Muscle layer of duodenum (tissue), 2 donors: Measurements from ENCODE around the gene DNAH6.

Source experiments
- H3K27ac ChIP-seq: one replicate; pipeline ENCODE4 v1.7.0; 2013; ENCODE audit warnings: mild to moderate bottlenecking, low read length
- H3K27me3 ChIP-seq: one replicate; pipeline ENCODE4 v1.7.0; 2013; ENCODE audit warnings: low read depth, mild to moderate bottlenecking, control low read depth, low read length
- H3K36me3 ChIP-seq, 2 donors: one replicate each; pipeline ENCODE4 v1.7.0; 2013; ENCODE audit warnings: low read length in 2 of 2, control low read depth in 1 of 2, mild to moderate bottlenecking in 1 of 2; ENCODE audit not compliant: insufficient read depth in 2 of 2, control insufficient read depth in 1 of 2
- H3K4me1 ChIP-seq, 2 donors: one replicate each; pipeline ENCODE4 v1.7.0; 2013; ENCODE audit warnings: low read length in 2 of 2, mild to moderate bottlenecking in 2 of 2, control low read depth in 1 of 2, moderate library complexity in 1 of 2; ENCODE audit not compliant: insufficient read depth in 2 of 2, control insufficient read depth in 1 of 2
- H3K4me3 ChIP-seq, 2 donors: one replicate each; pipeline ENCODE4 v1.7.0; 2013; ENCODE audit warnings: low read length in 2 of 2, low read depth in 1 of 2, mild to moderate bottlenecking in 1 of 2
- H3K9me3 ChIP-seq, 2 donors: one replicate each; pipeline ENCODE4 v1.7.0; 2013; ENCODE audit warnings: low read length in 2 of 2, control low read depth in 1 of 2, mild to moderate bottlenecking in 1 of 2; ENCODE audit not compliant: control insufficient read depth in 1 of 2
- donor health status: healthy.

Gene DNAH6

GRCh38 chr2:84631985-84632384, 115.7 kb downstream of the DNAH6 start:
- H3K27ac ChIP-seq = no peak overlapping the region
- no peaks in the 10 kb centered on the region for H3K4me1 ChIP-seq
- no peaks in the 10 kb centered on the region for H3K9me3 ChIP-seq
- no peaks in the 10 kb centered on the region for H3K36me3 ChIP-seq
- no peaks in the 10 kb centered on the region for H3K27me3 ChIP-seq
- no peak overlapping the region for H3K4me3 ChIP-seq

DNA sequence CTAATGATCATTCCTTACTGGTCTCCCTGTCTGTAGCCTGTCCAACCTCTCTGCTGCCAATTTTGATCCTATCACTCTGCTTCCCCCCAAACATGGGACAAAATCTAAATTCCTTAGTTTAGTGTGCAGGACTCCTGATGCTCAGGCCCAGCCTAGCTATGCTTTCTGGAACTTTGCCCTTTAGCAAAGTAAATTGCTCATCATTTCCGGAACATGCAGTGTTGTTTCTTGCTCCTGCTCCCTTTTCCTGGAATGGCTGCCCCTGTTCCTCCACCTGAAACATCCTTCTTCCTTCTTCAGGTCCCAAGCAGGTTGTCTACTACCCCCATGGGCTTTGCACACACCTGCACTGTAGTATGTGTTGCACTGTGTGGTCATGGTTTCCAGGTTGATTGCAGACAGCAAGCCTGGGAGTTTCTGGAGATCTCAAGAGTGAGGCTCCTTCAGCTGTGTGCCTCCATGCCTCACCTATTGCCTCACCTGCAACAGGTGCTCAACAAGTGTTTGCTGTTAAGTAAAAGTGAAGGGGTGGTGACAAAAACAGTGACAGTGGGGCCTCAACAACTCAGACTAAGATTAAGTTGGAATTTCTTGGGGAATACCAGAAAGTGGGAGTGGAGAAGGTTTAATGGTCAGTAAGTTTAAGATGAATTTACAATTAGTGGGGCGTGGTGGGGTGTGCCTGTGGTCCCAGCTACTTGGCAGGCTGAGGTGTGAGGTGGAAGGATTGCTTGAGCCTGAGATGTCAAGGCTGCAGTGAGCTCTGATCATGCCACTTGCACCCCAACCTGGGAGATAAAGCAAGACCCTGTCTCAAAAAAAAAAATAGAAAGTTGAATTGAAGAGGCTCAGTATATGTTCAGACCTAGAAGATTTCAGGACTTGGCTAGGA, 120.0 kb downstream of the DNAH6 start:
- H3K27ac ChIP-seq = no peak overlapping the region
- H3K9me3 ChIP-seq = no peaks in the 10 kb centered on the region
- no peaks in the 10 kb centered on the region for H3K36me3 ChIP-seq
- H3K4me3 ChIP-seq = no peak overlapping the region
- H3K4me1 ChIP-seq = no peaks in the 10 kb centered on the region
- H3K27me3 ChIP-seq = no peaks in the 10 kb centered on the region

DNA sequence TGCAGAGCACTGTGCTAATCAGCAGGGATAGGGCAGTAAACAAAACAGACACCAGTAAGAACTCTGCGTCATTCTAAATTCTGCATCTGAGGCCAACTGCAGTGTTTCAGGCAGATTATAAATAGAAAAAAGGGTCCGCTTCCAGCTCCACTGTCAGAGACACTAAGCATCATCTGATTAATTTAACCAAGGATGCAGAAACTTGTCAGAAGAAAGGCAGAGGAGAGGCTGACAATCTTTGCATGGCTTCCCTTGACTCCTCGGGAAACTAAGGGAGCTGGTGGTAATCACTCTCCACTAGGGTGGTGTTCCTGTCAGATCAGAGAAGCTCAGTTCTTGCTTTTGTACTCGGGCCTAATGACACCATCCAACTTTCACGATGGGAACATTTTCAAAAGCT, 123.5 kb downstream of the DNAH6 start:
- H3K27me3 ChIP-seq = no peaks in the 10 kb centered on the region
- H3K27ac ChIP-seq = no peak overlapping the region
- H3K4me3 ChIP-seq = no peak overlapping the region
- no peaks in the 10 kb centered on the region for H3K9me3 ChIP-seq
- no peaks in the 10 kb centered on the region for H3K36me3 ChIP-seq
- H3K4me1 ChIP-seq = no peaks in the 10 kb centered on the region

- no peaks in the 10 kb centered on the region for H3K27me3 ChIP-seq
- no peaks in the 10 kb centered on the region for H3K36me3 ChIP-seq
- H3K4me3 ChIP-seq = no peak overlapping the region
- no peak overlapping the region for H3K27ac ChIP-seq
- H3K9me3 ChIP-seq = no peaks in the 10 kb centered on the region
- H3K4me1 ChIP-seq = no peaks in the 10 kb centered on the region
Measured at GRCh38 chr2:84640411-84640810, 124.1 kb downstream of the DNAH6 start.

DNA sequence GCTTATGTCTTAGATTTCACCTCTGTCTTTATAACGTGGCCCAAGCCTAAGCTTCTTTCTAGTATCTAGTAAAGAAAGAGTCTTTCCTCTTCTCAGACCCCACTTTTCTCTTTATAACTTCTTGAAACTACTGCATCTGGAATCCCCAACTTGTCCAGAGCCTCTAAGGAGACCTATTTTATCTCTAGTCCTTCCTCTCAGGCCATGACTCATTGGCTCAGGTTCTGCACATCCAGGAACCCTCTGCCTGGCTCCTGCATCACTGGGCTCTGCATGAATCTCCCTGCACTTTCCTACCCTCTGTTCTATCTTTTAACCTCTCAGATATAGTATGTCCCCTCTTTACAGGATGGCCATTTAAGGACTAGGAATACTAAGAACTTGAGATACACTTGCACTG, 124.7 kb downstream of the DNAH6 start:
- Histone ChIP-seq H3K9me3 (no peaks in the 10 kb centered on the region), H3K36me3 (no peaks in the 10 kb centered on the region), H3K4me3 (no peak overlapping the region), H3K4me1 (no peaks in the 10 kb centered on the region), H3K27me3 (no peaks in the 10 kb centered on the region), H3K27ac (no peak overlapping the region)

- Histone ChIP-seq H3K9me3 (no peaks in the 10 kb centered on the region), H3K27ac (no peak overlapping the region), H3K27me3 (no peaks in the 10 kb centered on the region), H3K36me3 (no peaks in the 10 kb centered on the region), H3K4me1 (no peaks in the 10 kb centered on the region), H3K4me3 (no peak overlapping the region)
Measured at GRCh38 chr2:84643991-84644390, 127.7 kb downstream of the DNAH6 start.

DNA sequence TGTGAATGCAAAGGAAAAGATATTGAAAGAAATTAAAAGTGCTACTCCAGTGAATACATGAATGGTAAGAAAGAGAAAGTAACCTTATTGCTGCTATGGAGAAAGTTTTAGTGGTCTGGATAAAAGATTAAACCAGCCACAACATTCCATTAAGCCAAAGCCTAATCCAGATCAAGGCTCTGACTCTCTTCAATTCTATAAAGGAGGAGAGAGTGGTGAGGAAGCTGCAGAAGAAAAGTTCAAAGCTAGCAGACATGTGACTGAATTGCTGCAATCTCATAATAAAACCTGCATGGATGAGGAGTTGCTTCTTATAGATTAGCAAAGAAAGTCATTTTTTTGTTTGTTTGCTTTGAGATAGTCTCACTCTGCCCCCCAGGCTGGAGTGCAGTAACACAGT, 130.2 kb downstream of the DNAH6 start:
- Histone ChIP-seq H3K4me3 (no peak overlapping the region), H3K36me3 (no peaks in the 10 kb centered on the region), H3K4me1 (no peaks in the 10 kb centered on the region), H3K9me3 (no peaks in the 10 kb centered on the region), H3K27ac (no peak overlapping the region), H3K27me3 (no peaks in the 10 kb centered on the region)

DNA sequence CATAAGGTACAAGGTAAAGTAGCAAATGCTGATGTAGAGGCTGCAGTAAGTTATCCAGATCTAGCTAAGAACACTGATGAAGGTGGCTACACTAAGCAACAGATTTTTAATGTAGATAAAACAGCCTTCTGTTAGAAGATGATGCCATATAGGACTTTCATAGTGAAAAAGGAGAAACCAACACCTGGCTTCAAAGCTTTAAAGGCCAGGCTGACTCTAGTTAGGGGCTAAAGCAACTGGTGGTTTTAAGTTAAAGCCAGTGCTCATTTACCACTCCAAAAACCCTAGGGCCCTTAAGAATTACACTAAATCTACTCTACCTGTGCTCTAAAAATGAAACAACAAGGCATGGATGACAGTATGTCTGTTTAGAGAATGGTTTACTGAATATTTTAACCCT, 131.0 kb downstream of the DNAH6 start:
- Histone ChIP-seq H3K4me1 (no peaks in the 10 kb centered on the region), H3K9me3 (no peaks in the 10 kb centered on the region), H3K27me3 (no peaks in the 10 kb centered on the region), H3K27ac (no peak overlapping the region), H3K36me3 (no peaks in the 10 kb centered on the region), H3K4me3 (no peak overlapping the region)

- no peak overlapping the region for H3K4me3 ChIP-seq
- H3K27ac ChIP-seq = no peak overlapping the region
- H3K27me3 ChIP-seq = no peaks in the 10 kb centered on the region
- no peaks in the 10 kb centered on the region for H3K4me1 ChIP-seq
- H3K9me3 ChIP-seq = no peaks in the 10 kb centered on the region
- H3K36me3 ChIP-seq = no peaks in the 10 kb centered on the region
Measured at GRCh38 chr2:84649058-84649457, 132.8 kb downstream of the DNAH6 start.

DNA sequence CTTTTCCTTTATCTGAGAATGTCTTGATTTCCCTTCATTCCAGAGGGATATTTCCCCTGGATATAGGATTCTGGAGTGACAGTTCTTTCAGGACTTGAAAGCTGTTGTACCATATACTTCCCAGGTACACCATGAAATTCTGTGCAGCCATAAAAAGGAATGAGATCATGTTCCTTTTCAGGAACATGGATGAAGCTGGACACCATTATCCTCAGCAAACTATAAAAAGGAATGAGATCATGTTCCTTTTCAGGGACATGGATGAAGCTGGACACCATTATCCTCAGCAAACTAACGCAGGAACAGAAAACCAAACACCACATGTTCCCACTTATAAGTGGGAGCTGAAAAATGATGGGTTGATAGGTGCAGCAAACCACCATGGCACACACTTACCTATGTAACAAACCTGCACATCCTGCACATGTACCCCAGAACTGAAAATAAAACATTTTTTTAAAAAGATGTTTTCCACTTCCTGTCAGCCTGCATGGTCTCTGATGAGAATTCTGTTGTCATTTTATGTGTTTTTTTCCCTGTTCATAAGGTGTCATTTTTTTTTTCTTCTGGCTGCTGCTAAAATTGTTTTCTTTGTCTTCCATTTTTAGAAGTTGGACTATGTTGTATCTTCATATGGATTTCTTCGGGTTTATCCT, 133.3 kb downstream of the DNAH6 start:
- H3K27me3 ChIP-seq = no peaks in the 10 kb centered on the region
- no peaks in the 10 kb centered on the region for H3K4me1 ChIP-seq

GRCh38 chr2:84652431-84652830, 136.1 kb downstream of the DNAH6 start:
- Histone ChIP-seq H3K27me3 (no peaks in the 10 kb centered on the region), H3K36me3 (no peaks in the 10 kb centered on the region), H3K4me1 (no peaks in the 10 kb centered on the region), H3K27ac (no peak overlapping the region), H3K4me3 (no peak overlapping the region), H3K9me3 (no peaks in the 10 kb centered on the region)

More for the DNA sequence above, 133.3 kb downstream of the DNAH6 start:
- H3K9me3 ChIP-seq = no peaks in the 10 kb centered on the region
- no peaks in the 10 kb centered on the region for H3K36me3 ChIP-seq
- no peak overlapping the region for H3K4me3 ChIP-seq
- H3K27ac ChIP-seq = no peak overlapping the region
